IMR-90 (cell line): ENCODE results near the gene WDFY2. TPM values are rescaled to one million over a fixed set of nuclear protein-coding genes. Genes with fewer than 3 reads are reported as not detected.
A peak's percentile ranks its signal among the peaks of the same experiment; 100 is the strongest.

Source experiments
- ATAC-seq: fragments of 200-7000 bp; cut with Tn5 transposase; 2 replicates; pipeline ENCODE4 v1.9.1; 2020; ENCODE audit warnings: low read depth, mild to moderate bottlenecking, moderate library complexity
- BruUV-seq: library from RNA; stranded (reverse); fragments of 400-500 nt; replicated peaks from 2 replicates; lab custom pipeline; 2021; lab: Mats Ljungman, UMichigan
- CTCF ChIA-PET: fragments of 300-600 bp; formaldehyde crosslinking; extraction: SDS; loops from one replicate; lab custom pipeline; 2021; ENCODE audit warnings: antibody characterized with exemption; lab: Yijun Ruan, JAX
- POLR2A ChIA-PET: fragments of 300-600 bp; sonication (Branson Sonifier 250); formaldehyde crosslinking; loops from one replicate; lab custom pipeline; 2022; ENCODE audit warnings: antibody characterized with exemption; ENCODE audit not compliant: unreplicated experiment; lab: Charles Lee
- DNase-seq: peaks from one replicate; pipeline ENCODE4 v3.0.0; 2013
- H2AFZ ChIP-seq: replicated peaks from 2 replicates; pipeline ENCODE3; 2013; ENCODE audit warnings: low read length, mild to moderate bottlenecking; ENCODE audit not compliant: poor library complexity
- H2AK5ac ChIP-seq: 2 replicates; pipeline ENCODE4 v1.6.1; 2013; ENCODE audit warnings: low read depth, low read length, inconsistent platforms
- H2AK9ac ChIP-seq: replicated peaks from 2 replicates; pipeline ENCODE3; 2013; ENCODE audit warnings: mild to moderate bottlenecking, low read depth, low read length, moderate library complexity; ENCODE audit not compliant: poor library complexity
- H2BK120ac ChIP-seq: 2 replicates; pipeline ENCODE4 v1.6.1; 2013; ENCODE audit warnings: low read depth, low read length, inconsistent platforms
- H2BK15ac ChIP-seq: 3 replicates; pipeline ENCODE4 v1.6.1; 2013; ENCODE audit warnings: low read depth, low read length, inconsistent platforms
- H2BK20ac ChIP-seq: 2 replicates; pipeline ENCODE4 v1.6.1; 2013; ENCODE audit warnings: low read depth, mild to moderate bottlenecking, inconsistent platforms, low read length, moderate library complexity
- H2BK5ac ChIP-seq: 2 replicates; pipeline ENCODE4 v1.6.1; 2013; ENCODE audit warnings: mild to moderate bottlenecking, low read depth, low read length, inconsistent platforms; ENCODE audit not compliant: poor library complexity, severe bottlenecking
- H3K14ac ChIP-seq: replicated peaks from 2 replicates; pipeline ENCODE4 v1.6.1; 2013; ENCODE audit warnings: low read depth, low read length, inconsistent platforms
- H3K18ac ChIP-seq: 2 replicates; pipeline ENCODE4 v1.6.1; 2013; ENCODE audit warnings: low read depth, low read length, control low read depth
- H3K23ac ChIP-seq: 2 replicates; pipeline ENCODE4 v1.6.1; 2013; ENCODE audit warnings: low read depth, low read length, inconsistent platforms
- H3K27ac ChIP-seq: 2 replicates; pipeline ENCODE4 v1.5.1; 2013; ENCODE audit warnings: mild to moderate bottlenecking, control low read depth, low read length; ENCODE audit not compliant: insufficient read depth
- H3K27me3 ChIP-seq: 2 replicates; pipeline ENCODE4 v1.6.1; 2013; ENCODE audit warnings: low read length; ENCODE audit not compliant: control insufficient read depth, insufficient read depth
- H3K36me3 ChIP-seq: 2 replicates; pipeline ENCODE4 v1.6.1; 2013; ENCODE audit warnings: low read length, mixed read lengths; ENCODE audit not compliant: control insufficient read depth, insufficient read depth
- H3K4ac ChIP-seq: 2 replicates; pipeline ENCODE4 v1.6.1; 2013; ENCODE audit warnings: low read depth, low read length, inconsistent platforms
- H3K4me1 ChIP-seq: 2 replicates; pipeline ENCODE4 v1.6.1; 2013; ENCODE audit warnings: low read length, mixed read lengths; ENCODE audit not compliant: control insufficient read depth, insufficient read depth
- H3K4me2 ChIP-seq: 2 replicates; pipeline ENCODE4 v1.6.1; 2013; ENCODE audit warnings: low read depth, mild to moderate bottlenecking, control low read depth, low read length, moderate library complexity
- H3K4me3 ChIP-seq: 2 replicates; pipeline ENCODE4 v1.5.1; 2013; ENCODE audit warnings: low read depth, mild to moderate bottlenecking, control low read depth, low read length, moderate library complexity; ENCODE audit not compliant: insufficient read depth
- H3K56ac ChIP-seq: 2 replicates; pipeline ENCODE4 v1.6.1; 2013; ENCODE audit warnings: low read length, inconsistent platforms; ENCODE audit not compliant: insufficient read depth; ENCODE audit errors: extremely low read depth
- H3K79me1 ChIP-seq, 2 experiments: 2 replicates each; pipeline ENCODE4 v1.6.1; 2013; ENCODE audit warnings: low read length in 2 of 2, inconsistent platforms in 1 of 2, low read depth in 1 of 2
- H3K9ac ChIP-seq: 2 replicates; pipeline ENCODE4 v1.6.1; 2013; ENCODE audit warnings: low read depth, low read length, control low read depth
- H3K9me1 ChIP-seq: 2 replicates; pipeline ENCODE4 v1.6.1; 2013; ENCODE audit warnings: low read length, inconsistent platforms; ENCODE audit not compliant: insufficient read depth
- H3K9me3 ChIP-seq: 2 replicates; pipeline ENCODE4 v1.6.1; 2013; ENCODE audit warnings: low read length; ENCODE audit not compliant: control insufficient read depth, insufficient read depth
- H4K20me1 ChIP-seq: 2 replicates; pipeline ENCODE4 v1.6.1; 2013; ENCODE audit warnings: low read length, inconsistent platforms; ENCODE audit not compliant: insufficient read depth
- H4K5ac ChIP-seq: 2 replicates; pipeline ENCODE4 v1.6.1; 2013; ENCODE audit warnings: mild to moderate bottlenecking, low read depth, low read length, control low read depth
- H4K8ac ChIP-seq, 2 experiments: 2 replicates each; pipeline ENCODE4 v1.6.1; 2013; ENCODE audit warnings: low read depth in 2 of 2, low read length in 2 of 2, control low read depth in 1 of 2, inconsistent platforms in 1 of 2
- H4K91ac ChIP-seq: 2 replicates; pipeline ENCODE4 v1.6.1; 2013; ENCODE audit warnings: low read depth, low read length, inconsistent platforms; ENCODE audit not compliant: insufficient read depth
- BHLHE40 ChIP-seq: fragments of 150-350 bp; IDR thresholded peaks from 2 replicates; pipeline ENCODE4 v1.6.1; 2016; ENCODE audit warnings: mild to moderate bottlenecking, low read depth, low read length
- CEBPB ChIP-seq: IDR thresholded peaks from 2 replicates; pipeline ENCODE4 v1.6.1; 2012; ENCODE audit warnings: low read depth, low read length, improper control_type of control experiment
- CHD1 ChIP-seq: IDR thresholded peaks from 2 replicates; pipeline ENCODE4 v1.6.1; 2012; ENCODE audit warnings: low read depth, low read length, improper control_type of control experiment
- ELK1 ChIP-seq: fragments of 150-350 bp; IDR thresholded peaks from 2 replicates; pipeline ENCODE4 v1.6.1; 2016; ENCODE audit warnings: low read depth, mild to moderate bottlenecking, low read length, moderate library complexity, borderline replicate concordance
- FOS ChIP-seq: fragments of 150-350 bp; IDR thresholded peaks from 2 replicates; pipeline ENCODE4 v1.6.1; 2016; ENCODE audit warnings: low read depth, low read length
- MAFK ChIP-seq: IDR thresholded peaks from 2 replicates; pipeline ENCODE4 v1.6.1; 2012; ENCODE audit warnings: low read depth, low read length, improper control_type of control experiment
- MXI1 ChIP-seq: IDR thresholded peaks from 2 replicates; pipeline ENCODE4 v1.6.1; 2012; ENCODE audit warnings: low read depth, mild to moderate bottlenecking, low read length, moderate library complexity, borderline replicate concordance
- NFE2L2 ChIP-seq: fragments of 150-350 bp; IDR thresholded peaks from 2 replicates; pipeline ENCODE4 v1.6.1; 2016; ENCODE audit warnings: low read depth, mild to moderate bottlenecking, low read length
- POLR2A ChIP-seq: IDR thresholded peaks from 2 replicates; pipeline ENCODE4 v1.6.1; 2012; ENCODE audit warnings: mild to moderate bottlenecking, low read depth, low read length
- RCOR1 ChIP-seq: IDR thresholded peaks from 2 replicates; pipeline ENCODE4 v1.6.1; 2012; ENCODE audit warnings: mild to moderate bottlenecking, low read length, improper control_type of control experiment; ENCODE audit not compliant: insufficient replicate concordance
- SMC3 ChIP-seq: fragments of 150-350 bp; IDR thresholded peaks from 2 replicates; pipeline ENCODE4 v1.6.1; 2016; ENCODE audit warnings: low read depth, mild to moderate bottlenecking, antibody characterized with exemption, low read length, moderate library complexity
- WGBS, 2 experiments: methylation state at CpG; one replicate each; pipeline versions ENCODE4 v1.1.5 to v1.1.7; 2013; ENCODE audit warnings: missing lambda C conversion rate in 2 of 2; ENCODE audit not compliant: insufficient read length in 1 of 2; ENCODE audit errors: extremely low coverage in 2 of 2; 5-methylcytosine and 5-hydroxymethylcytosine counted together
- dilution Hi-C: fragments of 300-500 bp; cut with HindIII; formaldehyde crosslinking; loops from one replicate; pipeline ENCODE4 v1.14.3; 2018; ENCODE audit warnings: low sequenced_read_pairs; ENCODE audit not compliant: unreplicated experiment
- in situ Hi-C: fragments of 300-500 bp; cut with MboI; formaldehyde crosslinking; loops from 3 replicates; pipeline ENCODE4 v1.14.3; 2019; ENCODE audit warnings: low sequenced_read_pairs, inconsistent platforms, mixed read lengths
- intact Hi-C: fragments of 100-400 bp; cut with micrococcal nuclease; formaldehyde crosslinking; loops from 2 replicates; pipeline ENCODE4 v1.10.0; 2022
- polyA plus RNA-seq, 3 experiments: library from polyadenylated mRNA; depleted of rRNA; stranded (reverse); fragments of >200 nt; gene quantifications; 2 replicates each; pipeline ENCODE4 v1.2.3, GENCODE V29; 2012; ENCODE audit warnings: low replicate concordance in 1 of 3
- total RNA-seq: library from RNA; depleted of rRNA; stranded (reverse); fragments of >200 nt; gene quantifications from 2 replicates; pipeline ENCODE4 v1.2.3, GENCODE V29; 2012
- TF ChIP-seq, protein P1 (sequence below): conservative IDR thresholded peaks from 2 replicates; pipeline ENCODE4 v1.5.1; 2012; ENCODE audit warnings: mild to moderate bottlenecking, low read depth, low read length, improper control_type of control experiment

Gene WDFY2
- total and polyA plus RNA-seq, 2 of the 4 experiments (the other 2 are of a cell fraction), result 4.3 to 5.4 TPM

GRCh38 chr13:51614350-51614786 lies 30.1 kb downstream of the WDFY2 start:
- H3K27ac ChIP-seq, result no peak overlapping the region
- H4K5ac ChIP-seq, result peak overlapping the region; percentile 12; the same call in 1 of the 2 replicates
- TF ChIP-seq BHLHE40 (no peak), SMC3 (no peak), MAFK (no peak), ELK1 (no peak), NFE2L2 (no peak), CHD1 (no peak), MXI1 (no peak), POLR2A (no peak), RCOR1 (no peak), CEBPB (no peak), FOS (no peak)
- TF ChIP-seq, protein P1, sequence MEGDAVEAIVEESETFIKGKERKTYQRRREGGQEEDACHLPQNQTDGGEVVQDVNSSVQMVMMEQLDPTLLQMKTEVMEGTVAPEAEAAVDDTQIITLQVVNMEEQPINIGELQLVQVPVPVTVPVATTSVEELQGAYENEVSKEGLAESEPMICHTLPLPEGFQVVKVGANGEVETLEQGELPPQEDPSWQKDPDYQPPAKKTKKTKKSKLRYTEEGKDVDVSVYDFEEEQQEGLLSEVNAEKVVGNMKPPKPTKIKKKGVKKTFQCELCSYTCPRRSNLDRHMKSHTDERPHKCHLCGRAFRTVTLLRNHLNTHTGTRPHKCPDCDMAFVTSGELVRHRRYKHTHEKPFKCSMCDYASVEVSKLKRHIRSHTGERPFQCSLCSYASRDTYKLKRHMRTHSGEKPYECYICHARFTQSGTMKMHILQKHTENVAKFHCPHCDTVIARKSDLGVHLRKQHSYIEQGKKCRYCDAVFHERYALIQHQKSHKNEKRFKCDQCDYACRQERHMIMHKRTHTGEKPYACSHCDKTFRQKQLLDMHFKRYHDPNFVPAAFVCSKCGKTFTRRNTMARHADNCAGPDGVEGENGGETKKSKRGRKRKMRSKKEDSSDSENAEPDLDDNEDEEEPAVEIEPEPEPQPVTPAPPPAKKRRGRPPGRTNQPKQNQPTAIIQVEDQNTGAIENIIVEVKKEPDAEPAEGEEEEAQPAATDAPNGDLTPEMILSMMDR, result no peak
- DNase-seq (no peak), ATAC-seq (no peak)
- peak overlapping the region; percentile 37; the same call in 1 of the 2 replicates for H4K91ac ChIP-seq
- H2AK9ac ChIP-seq, result peak overlapping the region; percentile 39
- H3K56ac ChIP-seq, result no peak overlapping the region
- H3K79me1 ChIP-seq, result peaks cover 43 to 66% of the 10 kb centered on the region in 2 experiments
- H2AFZ ChIP-seq, result peak overlapping the region; percentile 39
- WGBS, 2 experiments, result 65% methylated on average over 2 of the region's 8 CpGs; no CpG with 5 or more reads in 1 of the 2 experiments
- peak overlapping the region; percentile 60; the same call in 2 of the 3 replicates for H2BK15ac ChIP-seq
- peaks cover 20% of the 10 kb centered on the region; the same call in 1 of the 2 replicates for H4K20me1 ChIP-seq
- no TSS peak for BruUV-seq
- H3K36me3 ChIP-seq, result no peaks in the 10 kb centered on the region
- in situ Hi-C loops (no loop called here), intact Hi-C loops (no loop called here), dilution Hi-C loops (no loop called here)
- peak overlapping the region; percentile 72 for H3K14ac ChIP-seq
- peak overlapping the region; percentile 44; the same call in 1 of the 2 replicates for H2BK120ac ChIP-seq
- peak overlapping the region; percentile 85 for H3K4ac ChIP-seq
- peaks cover 14% of the 10 kb centered on the region for H3K4me1 ChIP-seq
- H3K23ac ChIP-seq, result peak overlapping the region; percentile 82
- H4K8ac ChIP-seq, result peak overlapping the region; percentile 0 to 31; a peak in 1 of 4 replicates
- H3K9me3 ChIP-seq, result no peaks in the 10 kb centered on the region
- 0 out of 2 replicates have a peak overlapping the region, but pooled peaks have one; percentile 2 for H3K18ac ChIP-seq
- no peak overlapping the region for H3K4me3 ChIP-seq
- ChIA-PET CTCF (interaction anchor here (0.7 to 1.8 kb wide), 3 partner anchors 11 to 160 kb away, joined by 3 to 5 read pairs (median 3); no protein-coding TSS in a partner anchor), POLR2A (no interaction called here)
- no peak overlapping the region for H2BK20ac ChIP-seq
- H2AK5ac ChIP-seq, result peak overlapping the region; percentile 70
- H3K9ac ChIP-seq, result no peak overlapping the region
- H3K27me3 ChIP-seq, result no peaks in the 10 kb centered on the region
- H2BK5ac ChIP-seq, result peak overlapping the region; percentile 2
- 0 out of 2 replicates have a peak overlapping the region, but pooled peaks have one; percentile 6 for H3K4me2 ChIP-seq
- peaks cover 16% of the 10 kb centered on the region for H3K9me1 ChIP-seq
